Nephron progenitor cell (in vitro differentiated cells): Measurements from ENCODE around the gene PLD1.

Source experiments
- DNase-seq: peaks from one replicate; pipeline ENCODE4 v3.0.0; 2021
- H3K27ac Mint-ChIP-seq: 2 replicates; pipeline ENCODE4 v1.8.0; 2021; ENCODE audit warnings: mild to moderate bottlenecking, moderate library complexity, mixed read lengths
- H3K27me3 Mint-ChIP-seq: 2 replicates; pipeline ENCODE4 v1.8.0; 2021; ENCODE audit warnings: mild to moderate bottlenecking, low read depth, mixed read lengths; ENCODE audit not compliant: poor library complexity
- H3K36me3 Mint-ChIP-seq: 2 replicates; pipeline ENCODE4 v1.8.0; 2021; ENCODE audit warnings: low read depth, mixed read lengths
- H3K4me1 Mint-ChIP-seq: 2 replicates; pipeline ENCODE4 v1.8.0; 2021; ENCODE audit warnings: mixed read lengths
- H3K4me3 Mint-ChIP-seq: 2 replicates; pipeline ENCODE4 v1.8.0; 2021; ENCODE audit warnings: mild to moderate bottlenecking, moderate library complexity, mixed read lengths
- H3K9me3 Mint-ChIP-seq: 2 replicates; pipeline ENCODE4 v1.8.0; 2021; ENCODE audit warnings: mild to moderate bottlenecking, moderate library complexity, mixed read lengths
- CTCF ChIP-seq: fragments of 200-600 bp; sonication (generic); IDR thresholded peaks from 2 replicates; pipeline ENCODE4 v1.5.0; 2021; ENCODE audit warnings: antibody characterized with exemption

PLD1 gene

GRCh38 chr3:171557173-171557572 is 253.1 kb downstream of the PLD1 start:
- Mint-ChIP-seq H3K27ac (no peak overlapping the region), H3K4me3 (no peak overlapping the region), H3K4me1 (peaks cover 5% of the 10 kb centered on the region), H3K36me3 (no peaks in the 10 kb centered on the region), H3K27me3 (no peaks in the 10 kb centered on the region), H3K9me3 (no peaks in the 10 kb centered on the region)
- TF ChIP-seq CTCF, result no peak
- no peak for DNase-seq

GRCh38 chr3:171556574-171557145 is 253.6 kb downstream of the PLD1 start:
- Mint-ChIP-seq H3K36me3 (no peaks in the 10 kb centered on the region), H3K27me3 (no peaks in the 10 kb centered on the region), H3K27ac (no peak overlapping the region), H3K9me3 (no peaks in the 10 kb centered on the region), H3K4me1 (peaks cover 5% of the 10 kb centered on the region), H3K4me3 (no peak overlapping the region)
- TF ChIP-seq CTCF, result no peak
- DNase-seq, result no peak

- Mint-ChIP-seq H3K4me1 (peaks cover 5% of the 10 kb centered on the region), H3K9me3 (no peaks in the 10 kb centered on the region), H3K27ac (no peak overlapping the region), H3K27me3 (no peaks in the 10 kb centered on the region), H3K4me3 (no peak overlapping the region), H3K36me3 (no peaks in the 10 kb centered on the region)
- no peak for TF ChIP-seq CTCF
- DNase-seq, result no peak
Observed at GRCh38 chr3:171556148-171556547, 254.1 kb downstream of the PLD1 start.

- Mint-ChIP-seq H3K27me3 (no peaks in the 10 kb centered on the region), H3K36me3 (no peaks in the 10 kb centered on the region), H3K4me1 (peaks cover 13% of the 10 kb centered on the region), H3K9me3 (no peaks in the 10 kb centered on the region), H3K4me3 (no peak overlapping the region), H3K27ac (no peak overlapping the region)
- no peak for TF ChIP-seq CTCF
- DNase-seq, result no peak
Observed at GRCh38 chr3:171553086-171553485, 257.2 kb downstream of the PLD1 start.

GRCh38 chr3:171552531-171552930 is 257.8 kb downstream of the PLD1 start:
- Mint-ChIP-seq H3K4me1 (peaks cover 13% of the 10 kb centered on the region), H3K4me3 (no peak overlapping the region), H3K36me3 (no peaks in the 10 kb centered on the region), H3K9me3 (no peaks in the 10 kb centered on the region), H3K27me3 (no peaks in the 10 kb centered on the region), H3K27ac (no peak overlapping the region)
- TF ChIP-seq CTCF, result no peak
- no peak for DNase-seq

GRCh38 chr3:171551296-171551695 is 259.0 kb downstream of the PLD1 start:
- no peak for TF ChIP-seq CTCF
- no peak for DNase-seq
- Mint-ChIP-seq H3K27ac (no peak overlapping the region), H3K9me3 (no peaks in the 10 kb centered on the region), H3K36me3 (no peaks in the 10 kb centered on the region), H3K4me3 (no peak overlapping the region), H3K4me1 (peaks cover 8% of the 10 kb centered on the region), H3K27me3 (no peaks in the 10 kb centered on the region)
